GM18870 (cell line): Measurements from ENCODE around the gene SRPK3.

Experiments
- ATAC-seq: cut with Tn5 transposase; IDR thresholded peaks from one replicate; pipeline ENCODE4 v1.9.1; 2021; ENCODE audit warnings: moderate library complexity; ENCODE audit not compliant: unreplicated experiment

Gene SRPK3

GRCh38 chrX:153781428-153782047 is 697 bp downstream of the SRPK3 start:
- no peak for ATAC-seq

- ATAC-seq, result no peak
These were observed 1.5 kb downstream of the SRPK3 start for GRCh38 chrX:153782313-153782712.

DNA sequence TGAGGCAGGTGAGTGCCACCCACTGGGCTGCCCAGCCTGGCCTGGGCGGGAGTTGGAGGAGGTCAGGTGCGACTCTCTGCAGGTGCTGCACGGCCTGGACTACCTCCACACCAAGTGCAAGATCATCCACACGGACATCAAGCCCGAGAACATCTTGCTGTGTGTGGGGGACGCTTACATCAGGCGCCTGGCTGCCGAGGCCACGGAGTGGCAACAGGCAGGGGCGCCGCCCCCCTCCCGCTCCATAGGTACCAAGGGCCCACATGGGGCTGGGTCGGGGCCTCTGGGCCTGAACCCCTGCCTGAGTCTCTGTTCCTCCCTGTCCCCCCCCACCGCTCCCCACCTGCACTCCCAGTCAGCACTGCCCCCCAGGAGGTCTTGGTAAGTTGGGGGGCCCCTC is 2.0 kb downstream of the SRPK3 start:
- no peak for ATAC-seq

DNA sequence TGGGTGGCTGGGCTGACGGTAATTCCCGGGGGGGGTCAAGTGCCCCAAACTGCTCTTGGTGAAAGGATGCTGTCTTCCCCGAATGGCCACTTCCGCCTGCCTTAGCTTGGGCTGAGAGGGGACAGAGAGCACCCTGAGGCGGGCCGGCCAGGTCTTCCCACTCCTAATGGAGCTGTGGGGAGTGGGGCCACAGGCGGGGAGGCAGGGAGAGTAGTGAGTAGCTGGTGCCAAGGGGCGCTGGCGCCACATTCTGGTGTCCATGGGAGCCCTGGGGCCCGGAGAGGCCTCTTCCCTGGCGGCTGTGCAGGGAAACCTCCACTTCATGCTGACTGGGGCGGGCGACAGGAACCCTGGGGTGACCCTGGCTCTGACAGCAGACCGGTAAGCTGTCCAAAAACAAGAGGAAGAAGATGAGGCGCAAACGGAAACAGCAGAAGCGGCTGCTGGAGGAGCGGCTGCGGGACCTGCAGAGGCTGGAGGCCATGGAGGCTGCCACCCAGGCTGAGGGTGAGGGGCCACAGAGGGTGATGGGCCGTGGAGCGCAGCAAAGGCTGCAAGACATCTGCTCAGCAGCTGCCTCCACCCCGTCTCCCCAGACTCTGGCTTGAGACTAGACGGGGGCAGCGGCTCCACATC is 2.7 kb downstream of the SRPK3 start:
- ATAC-seq, result no peak

- ATAC-seq, result no peak
These were observed 3.6 kb downstream of the SRPK3 start for GRCh38 chrX:153784325-153784967.

- ATAC-seq, result no peak
These were observed 5.8 kb downstream of the SRPK3 start for GRCh38 chrX:153786669-153787068.

DNA sequence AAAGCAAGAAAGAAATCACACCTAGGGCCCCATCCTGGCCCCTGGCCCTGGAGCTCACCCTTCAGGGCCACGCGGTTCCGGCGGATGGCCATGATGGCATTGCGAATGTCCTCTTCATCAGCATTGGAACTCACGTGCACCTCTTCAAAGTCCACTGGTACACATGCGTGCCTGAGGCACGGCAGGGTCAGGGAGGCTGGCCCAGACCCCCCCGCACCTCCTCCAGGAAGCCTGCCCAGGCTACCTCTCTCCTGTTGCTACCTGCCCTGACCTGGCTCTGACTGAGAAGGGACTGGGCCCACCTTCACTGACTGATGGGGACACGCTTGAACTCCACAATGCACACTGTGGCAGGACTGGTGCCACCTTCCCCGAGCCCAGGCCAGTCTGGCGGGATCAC is 8.8 kb downstream of the SRPK3 start:
- ATAC-seq, result no peak

GRCh38 chrX:153791104-153791852 is 10.4 kb downstream of the SRPK3 start:
- ATAC-seq, result no peak

GRCh38 chrX:153792368-153792767 is 11.5 kb downstream of the SRPK3 start:
- no peak for ATAC-seq

DNA sequence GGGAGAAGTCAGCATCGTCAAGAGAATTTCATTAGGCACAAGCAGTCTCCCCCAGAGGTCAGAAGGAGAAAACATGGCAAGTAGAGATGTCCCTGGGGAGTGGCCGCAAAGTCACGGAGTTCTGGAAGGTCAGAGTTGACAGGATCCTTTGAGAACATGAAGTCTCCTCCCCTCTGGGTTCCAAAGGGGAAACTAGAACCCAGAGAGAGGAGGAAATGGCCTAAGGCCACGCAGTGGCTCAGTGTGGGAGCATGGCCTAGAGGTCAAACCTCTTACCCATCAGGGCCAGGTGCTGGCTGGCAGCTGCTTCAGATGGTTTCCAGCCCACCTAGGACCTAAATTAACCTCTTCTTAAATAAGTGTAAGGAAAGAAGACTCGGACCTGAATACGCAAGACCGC is 12.4 kb downstream of the SRPK3 start:
- ATAC-seq, result no peak

DNA sequence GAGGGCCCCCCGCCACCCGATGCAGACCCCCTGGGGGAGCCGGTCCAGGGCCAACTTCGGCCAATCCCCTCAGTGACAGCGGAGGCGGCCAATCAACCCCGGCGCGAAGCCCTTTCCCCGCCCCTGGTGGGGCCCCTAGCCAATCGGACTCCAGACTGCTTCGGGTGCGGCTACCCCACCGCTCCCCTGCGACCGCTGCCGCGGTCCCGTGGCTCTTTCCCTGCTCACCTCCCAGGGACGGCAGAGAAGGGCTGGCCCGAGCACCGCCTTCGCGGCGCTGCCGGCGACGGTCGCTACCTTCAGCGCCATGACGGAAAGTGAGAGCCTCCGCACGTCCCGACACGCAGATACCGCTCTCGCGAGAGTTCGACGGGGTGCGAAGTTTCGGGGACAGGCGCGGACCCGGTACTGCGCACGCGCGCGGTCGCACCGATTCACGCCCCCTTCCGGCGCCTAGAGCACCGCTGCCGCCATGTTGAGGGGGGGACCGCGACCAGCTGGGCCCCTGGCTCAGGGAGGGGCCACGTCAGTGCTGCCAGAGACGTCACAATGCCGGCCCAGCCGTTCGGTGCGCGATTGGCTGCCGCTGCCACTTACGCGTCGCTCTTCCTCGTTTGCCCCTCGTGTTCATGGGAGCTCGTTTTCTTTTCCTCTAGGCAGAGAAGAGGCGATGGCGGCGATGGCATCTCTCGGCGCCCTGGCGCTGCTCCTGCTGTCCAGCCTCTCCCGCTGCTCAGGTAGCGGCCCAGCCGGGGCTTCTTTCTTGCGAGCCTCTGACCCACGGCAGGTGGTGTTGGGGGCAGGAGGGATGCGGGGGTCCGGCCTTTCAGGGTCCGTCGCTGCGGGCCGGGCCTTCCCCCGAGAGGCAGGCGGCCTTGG is 13.4 kb downstream of the SRPK3 start, which contains the start of the genes IDH3G and SSR4:
Gene IDH3G (minus strand): TSS at position 358 of the 879 bp plus-strand sequence. CDS start 49 bp downstream, at position 309.
Gene SSR4 (plus strand): TSS at position 651 of the 879 bp plus-strand sequence. CDS start 20 bp downstream, at position 671.
- peak; percentile 69 for ATAC-seq

GRCh38 chrX:153794897-153795816 is 14.3 kb downstream of the SRPK3 start:
- no peak for ATAC-seq

GRCh38 chrX:153797415-153798015 is 16.7 kb downstream of the SRPK3 start:
- ATAC-seq, result no peak

GRCh38 chrX:153799326-153799725 is 18.5 kb downstream of the SRPK3 start:
- no peak for ATAC-seq

DNA sequence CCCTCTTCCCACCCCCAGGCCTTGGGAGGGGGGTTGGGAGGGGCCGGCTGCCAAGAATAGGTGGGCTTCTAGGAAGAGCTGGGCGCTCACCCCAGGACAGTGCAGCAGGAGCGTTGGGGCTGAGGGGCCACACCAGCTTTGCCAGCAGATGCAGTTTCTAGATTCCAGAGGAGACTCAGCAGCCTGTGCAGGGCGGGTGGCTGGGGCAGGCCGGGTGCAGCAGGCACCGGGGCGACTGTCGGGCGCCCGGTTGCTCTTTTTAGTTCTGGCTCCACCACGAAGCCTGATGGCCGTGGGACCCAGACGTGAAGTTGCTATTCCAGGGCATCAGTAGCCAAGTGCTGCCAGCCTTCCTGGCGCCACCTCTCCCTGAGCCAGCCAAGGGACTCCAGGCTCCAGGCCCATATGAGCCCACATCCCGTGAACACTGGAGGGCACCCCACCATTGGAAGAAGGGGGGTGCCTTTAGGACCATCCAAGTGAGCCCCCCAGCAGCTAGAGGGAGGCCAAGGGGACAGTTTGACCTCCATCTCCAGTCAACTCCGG is 19.4 kb downstream of the SRPK3 start:
- no peak for ATAC-seq

- no peak for ATAC-seq
These were observed 19.9 kb downstream of the SRPK3 start for GRCh38 chrX:153800746-153801145.

GRCh38 chrX:153801669-153802068 is 20.8 kb downstream of the SRPK3 start:
- no peak for ATAC-seq

- no peak for ATAC-seq
These were observed 21.7 kb downstream of the SRPK3 start for GRCh38 chrX:153802513-153803045.
